Mucosa of descending colon (tissue), 3 donors: ENCODE data around the gene ZNF804B. TPM values are rescaled to one million over a fixed set of nuclear protein-coding genes. Genes with fewer than 3 reads are reported as not detected.

Experiments used
- ATAC-seq: fragments of 200-7000 bp; cut with Tn5 transposase; one replicate; pipeline ENCODE4 v1.9.1; 2020; ENCODE audit warnings: mild to moderate bottlenecking, moderate library complexity
- DNase-seq, 3 donors: peaks; one replicate each; pipeline ENCODE4 v3.0.0-alpha.2; 2020
- H3K36me3 ChIP-seq: fragments of 200-600 bp; one replicate; pipeline ENCODE4 v1.8.0; 2021; ENCODE audit warnings: low read depth, mild to moderate bottlenecking
- H3K4me1 ChIP-seq: fragments of 200-600 bp; one replicate; pipeline ENCODE4 v1.8.0; 2021; ENCODE audit warnings: low read depth, mild to moderate bottlenecking
- H3K4me3 ChIP-seq: fragments of 200-600 bp; one replicate; pipeline ENCODE4 v1.8.0; 2021; ENCODE audit warnings: mild to moderate bottlenecking
- H3K9me3 ChIP-seq: fragments of 200-600 bp; one replicate; pipeline ENCODE4 v1.8.0; 2021; ENCODE audit warnings: mild to moderate bottlenecking
- CTCF ChIP-seq: fragments of 200-600 bp; IDR thresholded peaks from one replicate; pipeline ENCODE4 v1.8.0; 2022; ENCODE audit warnings: antibody characterized with exemption, mild to moderate bottlenecking
- intact Hi-C, 2 donors: fragments of 100-400 bp; cut with DNase I in 1 of 2; cut with micrococcal nuclease in 1 of 2; formaldehyde crosslinking; loops; one replicate each; pipeline versions ENCODE4 v1.11.0 to v1.11.1; 2022; cut with DNase I, micrococcal nuclease
- total RNA-seq, 3 donors: library from RNA; stranded (reverse); fragmentation: NEBNext Ultra II Directional in 2 of 3; extraction: Animal tissue kit (Norgen Biotek cat#: 25700) in 2 of 3; gene quantifications; one replicate each; pipeline versions ENCODE4 v1.2.1 to v1.2.4, GENCODE V29; 2021 to 2023
- donor health status: DM: no; HTN: no; CAD: no; lungs with moderate emphysema.
- donor health status: DM: no; HTN: no; CAD: no.
- donor health status: DM: no; HTN: yes; CAD: no.

ZNF804B gene
- total RNA-seq, 3 donors from 2014 or later, result 0.06 TPM; not detected in 2

GRCh38 chr7:89054361-89054760 is 294.9 kb downstream of the ZNF804B start:
- Histone ChIP-seq H3K4me1 (no peaks in the 10 kb centered on the region), H3K36me3 (no peaks in the 10 kb centered on the region), H3K9me3 (no peaks in the 10 kb centered on the region), H3K4me3 (no peak overlapping the region)
- ATAC-seq, result no peak
- DNase-seq, result no peak
- no peak for TF ChIP-seq CTCF
- intact Hi-C loops, result no loop called here

- no peak for ATAC-seq
- no peaks in the 10 kb centered on the region for H3K4me1 ChIP-seq
- intact Hi-C loops, result no loop called here
- DNase-seq, result no peak
- no peak overlapping the region for H3K4me3 ChIP-seq
- H3K36me3 ChIP-seq, result no peaks in the 10 kb centered on the region
- no peak for TF ChIP-seq CTCF
- H3K9me3 ChIP-seq, result no peaks in the 10 kb centered on the region
These were observed 300.7 kb downstream of the ZNF804B start for GRCh38 chr7:89060234-89060633.

- H3K4me1 ChIP-seq, result no peaks in the 10 kb centered on the region
- H3K36me3 ChIP-seq, result no peaks in the 10 kb centered on the region
- ATAC-seq (no peak), DNase-seq (no peak)
- H3K9me3 ChIP-seq, result no peaks in the 10 kb centered on the region
- H3K4me3 ChIP-seq, result no peak overlapping the region
- intact Hi-C loops, result no loop called here
- TF ChIP-seq CTCF, result no peak
These were observed 305.3 kb downstream of the ZNF804B start for GRCh38 chr7:89064831-89065230.

- DNase-seq, result no peak
- Histone ChIP-seq H3K4me3 (no peak overlapping the region), H3K36me3 (no peaks in the 10 kb centered on the region), H3K9me3 (no peaks in the 10 kb centered on the region), H3K4me1 (no peaks in the 10 kb centered on the region)
- TF ChIP-seq CTCF, result no peak
- no peak for ATAC-seq
- intact Hi-C loops, result no loop called here
These were observed 307.5 kb downstream of the ZNF804B start for GRCh38 chr7:89067048-89067447.

GRCh38 chr7:89072081-89072480 is 312.6 kb downstream of the ZNF804B start:
- H3K4me1 ChIP-seq, result no peaks in the 10 kb centered on the region
- intact Hi-C loops, result loop anchor here in 1 of 2 donors (10.0 kb wide), 1 partner anchor 63 kb away; no protein-coding TSS in a partner anchor
- H3K9me3 ChIP-seq, result peaks cover 5% of the 10 kb centered on the region
- ATAC-seq (no peak), DNase-seq (peak in 1 of 3 donors; percentile 2)
- TF ChIP-seq CTCF, result no peak
- H3K36me3 ChIP-seq, result no peaks in the 10 kb centered on the region
- H3K4me3 ChIP-seq, result no peak overlapping the region

- ATAC-seq, result no peak
- intact Hi-C loops, result loop anchor here in 1 of 2 donors (10.0 kb wide), 1 partner anchor 61 kb away; no protein-coding TSS in a partner anchor
- no peaks in the 10 kb centered on the region for H3K36me3 ChIP-seq
These were observed 314.3 kb downstream of the ZNF804B start for GRCh38 chr7:89073776-89074175.

More at GRCh38 chr7:89073776-89074175, 314.3 kb downstream of the ZNF804B start:
- DNase-seq, result no peak
- no peak for TF ChIP-seq CTCF
- Histone ChIP-seq H3K4me1 (no peaks in the 10 kb centered on the region), H3K4me3 (no peak overlapping the region), H3K9me3 (peaks cover 5% of the 10 kb centered on the region)
